HCT116 (cell line): ENCODE measurements around the gene PIGBOS1. TPM values are rescaled to one million over a fixed set of nuclear protein-coding genes. Genes with fewer than 3 reads are reported as not detected.

Experiments used
- ATAC-seq: fragments of 200-7000 bp; cut with Tn5 transposase; 2 replicates; pipeline ENCODE4 v1.9.1; 2020; ENCODE audit warnings: mild to moderate bottlenecking, moderate library complexity
- BruUV-seq: library from RNA; stranded (reverse); fragments of 400-500 nt; replicated peaks from 2 replicates; lab custom pipeline; 2021; lab: Mats Ljungman, UMichigan
- CTCF ChIA-PET: fragments of 300-600 bp; sonication (Branson Sonifier 250); formaldehyde crosslinking; loops from one replicate; lab custom pipeline; 2021; ENCODE audit warnings: antibody characterized with exemption; lab: Charles Lee
- POLR2A ChIA-PET: fragments of 300-600, 350-600 bp; sonication (Branson Sonifier 250); formaldehyde crosslinking; loops from one replicate; lab custom pipeline; 2021; ENCODE audit warnings: antibody characterized with exemption; lab: Charles Lee
- RAD21 ChIA-PET, 2 experiments: fragments of 300-600 bp; sonication (Branson Sonifier 250); formaldehyde crosslinking; loops; one replicate each; lab custom pipeline; 2023; ENCODE audit warnings: low total read pairs in 2 of 2; ENCODE audit not compliant: uncharacterized antibody in 2 of 2, unreplicated experiment in 2 of 2, low non-redundant PET in 1 of 2; lab: Charles Lee
- DNase-seq: peaks from one replicate; pipeline ENCODE4 v3.0.0-alpha.2; 2010; ENCODE audit warnings: low read depth, low spot score
- H2AFZ ChIP-seq: fragments of 200-600 bp; shearing (Covaris generic), sonication (generic); 2 replicates; pipeline ENCODE4 v1.6.1; 2017; ENCODE audit warnings: low read depth, mixed run types, mixed read lengths, antibody characterized with exemption, low read length; ENCODE audit not compliant: poor library complexity, severe bottlenecking
- H3K27ac ChIP-seq: 2 replicates; pipeline ENCODE4 v1.5.1; 2012; ENCODE audit warnings: low read depth, low read length
- H3K27me3 ChIP-seq: fragments of 200-600 bp; sonication (generic); 2 replicates; pipeline ENCODE4 v1.6.1; 2016; ENCODE audit warnings: mixed run types, low read length, mixed read lengths; ENCODE audit not compliant: insufficient read depth
- H3K36me3 ChIP-seq, 2 experiments: fragments of 200-500 bp in 1 of 2; fragments of 200-600 bp in 1 of 2; sonication (Bioruptor generic) in 1 of 2; sonication (generic) in 1 of 2; 2 replicates each; pipeline versions ENCODE4 v1.5.1 to v1.6.1; 2014 to 2016; ENCODE audit warnings: low read length in 2 of 2, inconsistent platforms in 1 of 2, mixed read lengths in 1 of 2, mixed run types in 1 of 2; ENCODE audit not compliant: insufficient read depth in 2 of 2, control insufficient read depth in 1 of 2
- H3K4me1 ChIP-seq, 2 experiments: fragments of 200-600 bp in 1 of 2; sonication (generic) in 1 of 2; 2 replicates each; pipeline versions ENCODE4 v1.5.1 to v1.6.1; 2012 to 2017; ENCODE audit warnings: low read length in 2 of 2, inconsistent platforms in 1 of 2, mild to moderate bottlenecking in 1 of 2, mixed read lengths in 1 of 2, mixed run types in 1 of 2, moderate library complexity in 1 of 2; ENCODE audit not compliant: insufficient read depth in 2 of 2, control insufficient read depth in 1 of 2
- H3K4me2 ChIP-seq: fragments of 200-600 bp; sonication (generic); 2 replicates; pipeline ENCODE4 v1.6.1; 2017; ENCODE audit warnings: mixed run types, low read length, mixed read lengths
- H3K4me3 ChIP-seq, 2 experiments: fragments of 200-600 bp in 1 of 2; sonication (generic) in 1 of 2; replicated peaks in 1 of 2; 2 replicates each; pipeline ENCODE4 v1.5.1; 2011 to 2016; ENCODE audit warnings: low read length in 2 of 2, control low read depth in 1 of 2, low read depth in 1 of 2, mild to moderate bottlenecking in 1 of 2, mixed read lengths in 1 of 2, mixed run types in 1 of 2
- H3K79me2 ChIP-seq: fragments of 200-600 bp; sonication (generic); 2 replicates; pipeline ENCODE4 v1.6.1; 2017; ENCODE audit warnings: mild to moderate bottlenecking, mixed run types, low read length, moderate library complexity, mixed read lengths; ENCODE audit not compliant: insufficient read depth
- H3K9ac ChIP-seq: fragments of 200-600 bp; sonication (generic); 2 replicates; pipeline ENCODE4 v1.6.1; 2016; ENCODE audit warnings: low read length, mixed read lengths
- H3K9me2 ChIP-seq: fragments of 200-600 bp; sonication (generic), shearing (Covaris generic); 2 replicates; pipeline ENCODE4 v1.6.1; 2017; ENCODE audit warnings: mixed run types, mild to moderate bottlenecking, moderate library complexity; ENCODE audit not compliant: insufficient read depth
- H3K9me3 ChIP-seq, 2 experiments: fragments of 200-500 bp in 1 of 2; fragments of 200-600 bp in 1 of 2; sonication (Bioruptor generic) in 1 of 2; sonication (generic) in 1 of 2; 2 replicates each; pipeline ENCODE4 v1.6.1; 2014 to 2017; ENCODE audit warnings: low read length in 2 of 2, mixed read lengths in 2 of 2, inconsistent platforms in 1 of 2, low read depth in 1 of 2, mild to moderate bottlenecking in 1 of 2, mixed run types in 1 of 2, moderate library complexity in 1 of 2; ENCODE audit not compliant: control insufficient read depth in 1 of 2, insufficient read depth in 1 of 2
- H4K20me1 ChIP-seq: fragments of 200-600 bp; sonication (generic), shearing (Covaris generic); 2 replicates; pipeline ENCODE4 v1.6.1; 2017; ENCODE audit warnings: mixed run types, mild to moderate bottlenecking, moderate library complexity; ENCODE audit not compliant: insufficient read depth
- CBX3 ChIP-seq: IDR thresholded peaks from 2 replicates; pipeline ENCODE4 v1.6.1; 2012; ENCODE audit warnings: low read depth
- CEBPB ChIP-seq: IDR thresholded peaks from 2 replicates; pipeline ENCODE4 v1.6.1; 2012; ENCODE audit warnings: low read depth
- EGR1 ChIP-seq: IDR thresholded peaks from 2 replicates; pipeline ENCODE4 v1.6.1; 2012; ENCODE audit warnings: low read depth
- EZH2 ChIP-seq: fragments of 200-600 bp; sonication (generic); IDR thresholded peaks from 2 replicates; pipeline ENCODE4 v1.6.1; 2017; ENCODE audit warnings: antibody characterized with exemption, mixed run types
- EZH2phosphoT487 ChIP-seq: fragments of 200-600 bp; IDR thresholded peaks from 2 replicates; pipeline ENCODE4 v1.6.1; 2018; ENCODE audit warnings: antibody characterized with exemption, borderline replicate concordance
- FOSL1 ChIP-seq: IDR thresholded peaks from 2 replicates; pipeline ENCODE4 v1.6.1; 2012; ENCODE audit warnings: low read depth
- SIN3A ChIP-seq: IDR thresholded peaks from 2 replicates; pipeline ENCODE4 v1.6.1; 2012; ENCODE audit warnings: low read depth
- SP1 ChIP-seq: IDR thresholded peaks from 2 replicates; pipeline ENCODE4 v1.6.1; 2012; ENCODE audit warnings: low read depth
- ZFX ChIP-seq: fragments of 450-650 bp; IDR thresholded peaks from 2 replicates; pipeline ENCODE4 v1.6.1; 2017
- ZNF274 ChIP-seq: fragments of 200-500 bp; sonication (Bioruptor generic); IDR thresholded peaks from 2 replicates; pipeline ENCODE4 v1.6.1; 2014; ENCODE audit warnings: mild to moderate bottlenecking, low read depth, low read length, inconsistent platforms
- intact Hi-C: fragments of 100-400 bp; cut with micrococcal nuclease; formaldehyde crosslinking; loops from 2 replicates; pipeline ENCODE4 v1.10.0; 2022
- total RNA-seq: library from RNA; stranded (reverse); gene quantifications from one replicate; pipeline ENCODE4 v1.2.1, GENCODE V29; 2021; ENCODE audit not compliant: unreplicated experiment
- TF ChIP-seq, protein P1 (sequence below), 3 experiments: fragments of 200-600 bp in 1 of 3; sonication (generic) in 1 of 3; IDR thresholded peaks in 2 of 3; conservative IDR thresholded peaks in 1 of 3; 2 replicates each; pipeline ENCODE4 v1.5.1; 2012 to 2017; ENCODE audit warnings: low read depth in 2 of 3, low read length in 2 of 3, antibody characterized with exemption in 1 of 3, borderline replicate concordance in 1 of 3, control low read depth in 1 of 3, mild to moderate bottlenecking in 1 of 3, mixed read lengths in 1 of 3, mixed run types in 1 of 3, moderate library complexity in 1 of 3; ENCODE audit not compliant: insufficient read depth in 1 of 3
- TF ChIP-seq, protein P2 (sequence below): IDR thresholded peaks from 2 replicates; pipeline ENCODE4 v1.6.1; 2012; ENCODE audit warnings: low read depth
- TF ChIP-seq, protein P3 (sequence below): IDR thresholded peaks from 2 replicates; pipeline ENCODE4 v1.6.1; 2012

The PIGBOS1 gene
- total RNA-seq, 1 experiment from 2014 or later, result 15.3 TPM

DNA sequence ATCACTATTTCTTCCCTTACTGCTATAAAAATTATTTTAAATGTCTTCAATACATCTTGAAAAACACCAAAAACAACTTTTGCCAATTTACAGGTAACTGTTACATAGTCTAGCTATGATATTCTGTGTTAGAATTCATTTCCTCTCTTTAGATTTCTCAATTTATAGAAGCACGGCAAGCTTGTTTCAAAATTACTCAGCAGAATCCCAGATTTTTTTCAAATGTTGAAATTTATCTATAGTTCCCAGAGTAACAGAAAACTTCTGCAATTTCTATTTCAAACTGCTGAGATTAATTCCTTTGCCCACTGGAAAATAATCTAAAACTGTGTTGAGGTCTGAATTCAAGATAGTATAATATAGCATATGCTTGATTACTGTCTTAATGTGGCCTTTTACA, 48.1 kb upstream of the PIGBOS1 start (continued):
- TF ChIP-seq, protein P1, sequence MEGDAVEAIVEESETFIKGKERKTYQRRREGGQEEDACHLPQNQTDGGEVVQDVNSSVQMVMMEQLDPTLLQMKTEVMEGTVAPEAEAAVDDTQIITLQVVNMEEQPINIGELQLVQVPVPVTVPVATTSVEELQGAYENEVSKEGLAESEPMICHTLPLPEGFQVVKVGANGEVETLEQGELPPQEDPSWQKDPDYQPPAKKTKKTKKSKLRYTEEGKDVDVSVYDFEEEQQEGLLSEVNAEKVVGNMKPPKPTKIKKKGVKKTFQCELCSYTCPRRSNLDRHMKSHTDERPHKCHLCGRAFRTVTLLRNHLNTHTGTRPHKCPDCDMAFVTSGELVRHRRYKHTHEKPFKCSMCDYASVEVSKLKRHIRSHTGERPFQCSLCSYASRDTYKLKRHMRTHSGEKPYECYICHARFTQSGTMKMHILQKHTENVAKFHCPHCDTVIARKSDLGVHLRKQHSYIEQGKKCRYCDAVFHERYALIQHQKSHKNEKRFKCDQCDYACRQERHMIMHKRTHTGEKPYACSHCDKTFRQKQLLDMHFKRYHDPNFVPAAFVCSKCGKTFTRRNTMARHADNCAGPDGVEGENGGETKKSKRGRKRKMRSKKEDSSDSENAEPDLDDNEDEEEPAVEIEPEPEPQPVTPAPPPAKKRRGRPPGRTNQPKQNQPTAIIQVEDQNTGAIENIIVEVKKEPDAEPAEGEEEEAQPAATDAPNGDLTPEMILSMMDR (IDR thresholded peaks at IDR 0.05 in 2 of 3, conservative IDR thresholded peaks at IDR 0.05 in 1 of 3; ENCODE audit: borderline replicate concordance in 1 of 3, insufficient read depth in 1 of 3, low read depth in 2 of 3, low read length in 2 of 3), result no peak
- TF ChIP-seq SIN3A (no peak), EZH2 (no peak)
- TF ChIP-seq, all 23 proteins: peak for 0

DNA sequence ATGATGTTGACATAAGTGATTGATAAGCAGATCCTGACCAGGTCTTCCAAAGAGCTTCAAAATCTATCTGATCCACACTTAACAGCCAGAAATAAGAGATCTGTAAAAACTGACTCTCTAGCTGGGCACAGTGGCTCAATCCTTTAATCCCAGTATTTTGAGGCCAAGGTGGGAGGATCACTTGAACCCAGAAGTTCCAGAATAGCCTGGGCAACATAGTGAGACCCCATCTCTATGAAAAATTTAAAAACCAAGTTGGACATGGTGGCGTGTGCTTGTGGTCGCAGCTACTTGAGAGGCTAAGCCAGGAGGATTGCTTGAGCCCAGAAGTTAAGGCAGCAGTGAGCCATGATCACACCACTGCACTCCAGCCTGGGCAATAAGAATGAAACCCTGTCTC, 43.7 kb upstream of the PIGBOS1 start:
- intact Hi-C loops, result no loop called here
- Histone ChIP-seq H3K27me3 (no peaks in the 10 kb centered on the region), H3K4me1 (no peaks in the 10 kb centered on the region), H3K9me3 (no peaks in the 10 kb centered on the region), H3K36me3 (no peaks in the 10 kb centered on the region), H3K9ac (no peak overlapping the region), H3K4me3 (no peak overlapping the region), H3K79me2 (no peaks in the 10 kb centered on the region), H3K27ac (no peak overlapping the region), H4K20me1 (no peaks in the 10 kb centered on the region), H3K9me2 (no peaks in the 10 kb centered on the region), H3K4me2 (no peak overlapping the region), H2AFZ (no peak overlapping the region)
- POLR2A ChIA-PET, result no interaction called here
- CTCF ChIA-PET, result no interaction called here
- ATAC-seq (no peak), DNase-seq (no peak)
- TF ChIP-seq CBX3 (no peak), EZH2phosphoT487 (no peak), EZH2 (no peak), CEBPB (no peak), EGR1 (no peak), SP1 (no peak), FOSL1 (no peak), ZNF274 (no peak), ZFX (no peak)
- TF ChIP-seq, protein P2, sequence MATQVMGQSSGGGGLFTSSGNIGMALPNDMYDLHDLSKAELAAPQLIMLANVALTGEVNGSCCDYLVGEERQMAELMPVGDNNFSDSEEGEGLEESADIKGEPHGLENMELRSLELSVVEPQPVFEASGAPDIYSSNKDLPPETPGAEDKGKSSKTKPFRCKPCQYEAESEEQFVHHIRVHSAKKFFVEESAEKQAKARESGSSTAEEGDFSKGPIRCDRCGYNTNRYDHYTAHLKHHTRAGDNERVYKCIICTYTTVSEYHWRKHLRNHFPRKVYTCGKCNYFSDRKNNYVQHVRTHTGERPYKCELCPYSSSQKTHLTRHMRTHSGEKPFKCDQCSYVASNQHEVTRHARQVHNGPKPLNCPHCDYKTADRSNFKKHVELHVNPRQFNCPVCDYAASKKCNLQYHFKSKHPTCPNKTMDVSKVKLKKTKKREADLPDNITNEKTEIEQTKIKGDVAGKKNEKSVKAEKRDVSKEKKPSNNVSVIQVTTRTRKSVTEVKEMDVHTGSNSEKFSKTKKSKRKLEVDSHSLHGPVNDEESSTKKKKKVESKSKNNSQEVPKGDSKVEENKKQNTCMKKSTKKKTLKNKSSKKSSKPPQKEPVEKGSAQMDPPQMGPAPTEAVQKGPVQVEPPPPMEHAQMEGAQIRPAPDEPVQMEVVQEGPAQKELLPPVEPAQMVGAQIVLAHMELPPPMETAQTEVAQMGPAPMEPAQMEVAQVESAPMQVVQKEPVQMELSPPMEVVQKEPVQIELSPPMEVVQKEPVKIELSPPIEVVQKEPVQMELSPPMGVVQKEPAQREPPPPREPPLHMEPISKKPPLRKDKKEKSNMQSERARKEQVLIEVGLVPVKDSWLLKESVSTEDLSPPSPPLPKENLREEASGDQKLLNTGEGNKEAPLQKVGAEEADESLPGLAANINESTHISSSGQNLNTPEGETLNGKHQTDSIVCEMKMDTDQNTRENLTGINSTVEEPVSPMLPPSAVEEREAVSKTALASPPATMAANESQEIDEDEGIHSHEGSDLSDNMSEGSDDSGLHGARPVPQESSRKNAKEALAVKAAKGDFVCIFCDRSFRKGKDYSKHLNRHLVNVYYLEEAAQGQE, result no peak
- TF ChIP-seq, protein P3, sequence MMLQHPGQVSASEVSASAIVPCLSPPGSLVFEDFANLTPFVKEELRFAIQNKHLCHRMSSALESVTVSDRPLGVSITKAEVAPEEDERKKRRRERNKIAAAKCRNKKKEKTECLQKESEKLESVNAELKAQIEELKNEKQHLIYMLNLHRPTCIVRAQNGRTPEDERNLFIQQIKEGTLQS, result no peak
- BruUV-seq, result no TSS peak
- RAD21 ChIA-PET, result no interaction called here
